AG04449 (cell line): ENCODE measurements around the gene TPP2.

Experiments
- CTCF ChIA-PET: fragments of 350-600 bp; formaldehyde crosslinking; extraction: SDS; loops from one replicate; lab custom pipeline; 2021; ENCODE audit warnings: antibody characterized with exemption; lab: Yijun Ruan, JAX
- POLR2A ChIA-PET: fragments of 400-600, 350-600 bp; formaldehyde crosslinking; extraction: SDS; loops from one replicate; lab custom pipeline; 2020; ENCODE audit warnings: antibody characterized with exemption, inconsistent platforms; lab: Yijun Ruan, JAX
- DNase-seq: peaks from one replicate; pipeline ENCODE4 v3.0.0-alpha.2; 2010; ENCODE audit warnings: low read depth, low spot score
- H3K4me3 ChIP-seq: 2 replicates; pipeline ENCODE4 v1.5.1; 2011; ENCODE audit warnings: low read depth, mild to moderate bottlenecking, control low read depth, low read length
- TF ChIP-seq, protein P1 (sequence below): IDR thresholded peaks from one replicate; pipeline ENCODE4 v1.5.1; 2011; ENCODE audit warnings: mild to moderate bottlenecking, moderate library complexity, low read length, control low read depth, inconsistent platforms; ENCODE audit not compliant: insufficient read depth; ENCODE audit errors: missing control alignments

TPP2 gene

GRCh38 chr13:102693776-102694175, 97.0 kb downstream of the TPP2 start:
- CTCF ChIA-PET = interaction anchor here (0.6 to 1.2 kb wide), 2 partner anchors 10 to 106 kb away, joined by 3 read pairs; no protein-coding TSS in a partner anchor
- no peak for DNase-seq
- TF ChIP-seq, protein P1, sequence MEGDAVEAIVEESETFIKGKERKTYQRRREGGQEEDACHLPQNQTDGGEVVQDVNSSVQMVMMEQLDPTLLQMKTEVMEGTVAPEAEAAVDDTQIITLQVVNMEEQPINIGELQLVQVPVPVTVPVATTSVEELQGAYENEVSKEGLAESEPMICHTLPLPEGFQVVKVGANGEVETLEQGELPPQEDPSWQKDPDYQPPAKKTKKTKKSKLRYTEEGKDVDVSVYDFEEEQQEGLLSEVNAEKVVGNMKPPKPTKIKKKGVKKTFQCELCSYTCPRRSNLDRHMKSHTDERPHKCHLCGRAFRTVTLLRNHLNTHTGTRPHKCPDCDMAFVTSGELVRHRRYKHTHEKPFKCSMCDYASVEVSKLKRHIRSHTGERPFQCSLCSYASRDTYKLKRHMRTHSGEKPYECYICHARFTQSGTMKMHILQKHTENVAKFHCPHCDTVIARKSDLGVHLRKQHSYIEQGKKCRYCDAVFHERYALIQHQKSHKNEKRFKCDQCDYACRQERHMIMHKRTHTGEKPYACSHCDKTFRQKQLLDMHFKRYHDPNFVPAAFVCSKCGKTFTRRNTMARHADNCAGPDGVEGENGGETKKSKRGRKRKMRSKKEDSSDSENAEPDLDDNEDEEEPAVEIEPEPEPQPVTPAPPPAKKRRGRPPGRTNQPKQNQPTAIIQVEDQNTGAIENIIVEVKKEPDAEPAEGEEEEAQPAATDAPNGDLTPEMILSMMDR = no peak
- no peak overlapping the region for H3K4me3 ChIP-seq
- POLR2A ChIA-PET = no interaction called here

GRCh38 chr13:102694937-102695336, 98.2 kb downstream of the TPP2 start, which contains the start of gene METTL21C:
TSS of gene METTL21C (minus strand) at chr13:102695044. CDS start at chr13:102694498, 546 bp downstream.
- CTCF ChIA-PET = no interaction called here
- no peak for DNase-seq
- TF ChIP-seq, protein P1 = no peak
- POLR2A ChIA-PET = no interaction called here
- no peak within 1 kb of the TSS for H3K4me3 ChIP-seq

DNA sequence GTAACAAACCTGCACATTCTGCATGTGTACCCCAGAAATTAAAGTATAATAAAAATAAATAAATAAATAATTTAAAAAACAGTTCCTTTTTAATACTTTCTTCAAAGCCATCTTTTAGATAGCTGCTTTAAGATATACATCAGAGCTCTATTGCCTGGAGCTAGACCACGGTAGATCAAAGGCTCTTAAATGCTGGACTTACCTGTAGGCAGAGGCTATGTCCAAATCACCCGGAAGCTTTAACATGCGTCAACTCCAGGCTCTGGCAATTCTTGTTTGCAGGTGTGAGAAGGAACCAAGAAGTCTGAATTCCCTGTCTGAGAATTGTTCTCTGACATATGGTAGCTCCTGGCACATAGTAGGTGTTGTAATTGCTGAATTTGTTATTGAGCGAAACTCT, 99.7 kb downstream of the TPP2 start:
- CTCF ChIA-PET = no interaction called here
- TF ChIP-seq, protein P1 = no peak
- POLR2A ChIA-PET = no interaction called here
- no peak overlapping the region for H3K4me3 ChIP-seq
- no peak for DNase-seq

DNA sequence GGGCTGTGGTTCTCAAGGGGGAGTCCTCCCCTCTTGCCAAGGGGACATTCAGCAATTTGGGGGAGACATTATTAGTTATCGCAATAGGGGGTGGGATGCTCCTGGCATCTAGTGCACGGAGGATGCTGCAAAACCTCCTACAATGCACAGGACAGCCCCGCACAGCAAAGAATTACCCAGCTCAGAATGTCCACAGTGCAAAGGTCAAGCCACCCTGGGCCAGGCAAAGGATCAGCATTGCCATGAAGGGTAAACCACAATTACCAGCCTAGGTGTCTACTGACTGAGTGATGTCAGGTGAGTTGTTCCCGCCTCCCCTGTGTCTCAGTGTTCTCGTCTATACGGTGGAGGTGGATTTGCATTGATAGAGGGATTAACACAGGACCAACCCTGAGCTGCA, 100.5 kb downstream of the TPP2 start:
- POLR2A ChIA-PET = no interaction called here
- no peak for DNase-seq
- CTCF ChIA-PET = no interaction called here
- TF ChIP-seq, protein P1 = no peak
- H3K4me3 ChIP-seq = no peak overlapping the region

- ChIA-PET CTCF (no interaction called here), POLR2A (no interaction called here)
- no peak overlapping the region for H3K4me3 ChIP-seq
- DNase-seq = no peak
- TF ChIP-seq, protein P1 = no peak
These were observed 101.3 kb downstream of the TPP2 start for GRCh38 chr13:102697929-102698648.

GRCh38 chr13:102698649-102698980, 101.8 kb downstream of the TPP2 start:
- H3K4me3 ChIP-seq = no peak overlapping the region
- TF ChIP-seq, protein P1 = no peak
- POLR2A ChIA-PET = no interaction called here
- DNase-seq = no peak
- CTCF ChIA-PET = no interaction called here
